K562 (cell line): ENCODE measurements around the gene GATA1. TPM values are rescaled to one million over a fixed set of nuclear protein-coding genes. Genes with fewer than 3 reads are reported as not detected.

ENCODE experiments used
- BDP1 ChIP-seq: IDR thresholded peaks from 3 replicates; pipeline ENCODE4 v1.6.1; 2011; ENCODE audit not compliant: insufficient read length, insufficient read depth
- CBX8 ChIP-seq: fragments of 200-600 bp; sonication (generic); IDR thresholded peaks from 2 replicates; pipeline ENCODE4 v1.6.1; 2012; ENCODE audit warnings: borderline replicate concordance, mixed run types, low read depth, mild to moderate bottlenecking, moderate library complexity, mixed read lengths, low read length, control low read depth, inconsistent platforms; ENCODE audit not compliant: poor library complexity, severe bottlenecking; ENCODE audit errors: extremely low read depth
- CCNT2 ChIP-seq: IDR thresholded peaks from 2 replicates; pipeline ENCODE4 v1.6.1; 2011; ENCODE audit warnings: borderline replicate concordance, low read depth, mild to moderate bottlenecking, moderate library complexity, mixed read lengths, low read length; ENCODE audit not compliant: insufficient read length; ENCODE audit errors: extremely low read depth
- CHD7 ChIP-seq: fragments of 200-600 bp; sonication (generic); IDR thresholded peaks from one replicate; pipeline ENCODE4 v1.6.1; 2012; ENCODE audit warnings: mild to moderate bottlenecking, low read depth, low read length, inconsistent platforms
- KHSRP ChIP-seq: fragments of 450-650 bp; IDR thresholded peaks from 2 replicates; pipeline ENCODE4 v1.6.1; 2017
- MCM3 ChIP-seq: fragments of 450-650 bp; IDR thresholded peaks from 2 replicates; pipeline ENCODE4 v1.6.1; 2016
- MXI1 ChIP-seq: IDR thresholded peaks from 2 replicates; pipeline ENCODE4 v1.6.1; 2011; ENCODE audit warnings: low read depth, mild to moderate bottlenecking, improper control_type of control experiment, low read length
- NFXL1 ChIP-seq: fragments of 450-650 bp; formaldehyde crosslinking; IDR thresholded peaks from 2 replicates; pipeline ENCODE4 v1.4.0; 2021; ENCODE audit warnings: mild to moderate bottlenecking
- PHTF2 ChIP-seq: fragments of 250-450 bp; sonication (Bioruptor Pico); IDR thresholded peaks from 2 replicates; pipeline ENCODE4 v1.5.0; 2021; ENCODE audit warnings: mild to moderate bottlenecking
- PRMT5 ChIP-seq: sonication (generic); formaldehyde crosslinking; IDR thresholded peaks from 2 replicates; pipeline ENCODE4 v1.5.0; 2020; ENCODE audit warnings: missing genetic modification reagents
- SMARCC2 ChIP-seq: fragments of 450-650 bp; IDR thresholded peaks from 2 replicates; pipeline ENCODE4 v1.6.1; 2017; ENCODE audit warnings: antibody characterized with exemption, moderate library complexity, mild to moderate bottlenecking, low read depth
- SREBF1 ChIP-seq: fragments of 150-350 bp; IDR thresholded peaks from 2 replicates; pipeline ENCODE4 v1.6.1; 2014; ENCODE audit warnings: antibody characterized with exemption, low read depth, low read length, borderline replicate concordance
- ZBTB7A ChIP-seq: IDR thresholded peaks from 2 replicates; pipeline ENCODE4 v1.6.1; 2011; ENCODE audit warnings: low read depth, mild to moderate bottlenecking, low read length, moderate library complexity, borderline replicate concordance; ENCODE audit not compliant: control insufficient read depth
- ZHX1 ChIP-seq: fragments of 150-350 bp; conservative IDR thresholded peaks from 2 replicates; pipeline ENCODE4 v1.6.1; 2014; ENCODE audit warnings: low read length
- polyA plus RNA-seq, 8 experiments: library from polyadenylated mRNA; depleted of rRNA in 4 of 8; stranded (reverse) in 5 of 8; unstranded in 3 of 8; fragments of >200 nt; fragmentation: Nextera tagmentation in 2 of 8; fragmentation: Illumina TruSeq in 1 of 8; extraction: Ambion mirVana in 2 of 8; extraction: Trizol in 1 of 8; gene quantifications; 2 replicates each; pipeline versions ENCODE4 v1.2.1 to v1.2.3, GENCODE V29; 2011 to 2014; ENCODE audit warnings: inconsistent platforms in 1 of 8, missing spikeins in 1 of 8
- total RNA-seq, 7 experiments: library from RNA; depleted of rRNA in 6 of 7; stranded (reverse); fragments of >200 nt in 6 of 7; fragmentation: Illumina TruSeq in 2 of 7; extraction: Trizol in 2 of 7; gene quantifications; 2 replicates each; pipeline versions ENCODE4 v1.2.1 to v1.2.3, GENCODE V29; 2011 to 2021; ENCODE audit warnings: low replicate concordance in 1 of 7

Gene GATA1
- total and polyA plus RNA-seq, 9 of the 15 experiments (the other 6 are each of a cell fraction or from before 2014, with no cell fraction given), result 11.9 to 291 (median 116) TPM

- TF ChIP-seq ZHX1 (no peak), SMARCC2 (peak; percentile 80), MXI1 (peak; percentile 52; the same call in 1 of the 2 replicates), CHD7 (no peak), SREBF1 (no peak), NFXL1 (CRISPR knock-in tag) (no peak), BDP1 (no peak), KHSRP (peak; percentile 63; the same call in 1 of the 2 replicates), PHTF2 (no peak), CCNT2 (peak; percentile 100), CBX8 (no peak), PRMT5 (CRISPR knock-in tag) (no peak), ZBTB7A (peak; percentile 84), MCM3 (no peak)
Measured at GRCh38 chrX:48782795-48783194, 3.6 kb upstream of the GATA1 start (continued).
